T-helper 22 cell (primary cell): Measurements from ENCODE around the gene GTF2F1.
A peak's percentile ranks its signal among the peaks of the same experiment; 100 is the strongest.
"Not testable (repeated sequence)": the region's sequence is repeated elsewhere in the genome, so short reads cannot be mapped to it uniquely, and the experiment has no call there.

Experiments
- DNase-seq: peaks from one replicate; pipeline ENCODE4 v3.0.0-alpha.2; 2020; ENCODE audit warnings: low read depth

Gene GTF2F1, protein sequence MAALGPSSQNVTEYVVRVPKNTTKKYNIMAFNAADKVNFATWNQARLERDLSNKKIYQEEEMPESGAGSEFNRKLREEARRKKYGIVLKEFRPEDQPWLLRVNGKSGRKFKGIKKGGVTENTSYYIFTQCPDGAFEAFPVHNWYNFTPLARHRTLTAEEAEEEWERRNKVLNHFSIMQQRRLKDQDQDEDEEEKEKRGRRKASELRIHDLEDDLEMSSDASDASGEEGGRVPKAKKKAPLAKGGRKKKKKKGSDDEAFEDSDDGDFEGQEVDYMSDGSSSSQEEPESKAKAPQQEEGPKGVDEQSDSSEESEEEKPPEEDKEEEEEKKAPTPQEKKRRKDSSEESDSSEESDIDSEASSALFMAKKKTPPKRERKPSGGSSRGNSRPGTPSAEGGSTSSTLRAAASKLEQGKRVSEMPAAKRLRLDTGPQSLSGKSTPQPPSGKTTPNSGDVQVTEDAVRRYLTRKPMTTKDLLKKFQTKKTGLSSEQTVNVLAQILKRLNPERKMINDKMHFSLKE

DNA sequence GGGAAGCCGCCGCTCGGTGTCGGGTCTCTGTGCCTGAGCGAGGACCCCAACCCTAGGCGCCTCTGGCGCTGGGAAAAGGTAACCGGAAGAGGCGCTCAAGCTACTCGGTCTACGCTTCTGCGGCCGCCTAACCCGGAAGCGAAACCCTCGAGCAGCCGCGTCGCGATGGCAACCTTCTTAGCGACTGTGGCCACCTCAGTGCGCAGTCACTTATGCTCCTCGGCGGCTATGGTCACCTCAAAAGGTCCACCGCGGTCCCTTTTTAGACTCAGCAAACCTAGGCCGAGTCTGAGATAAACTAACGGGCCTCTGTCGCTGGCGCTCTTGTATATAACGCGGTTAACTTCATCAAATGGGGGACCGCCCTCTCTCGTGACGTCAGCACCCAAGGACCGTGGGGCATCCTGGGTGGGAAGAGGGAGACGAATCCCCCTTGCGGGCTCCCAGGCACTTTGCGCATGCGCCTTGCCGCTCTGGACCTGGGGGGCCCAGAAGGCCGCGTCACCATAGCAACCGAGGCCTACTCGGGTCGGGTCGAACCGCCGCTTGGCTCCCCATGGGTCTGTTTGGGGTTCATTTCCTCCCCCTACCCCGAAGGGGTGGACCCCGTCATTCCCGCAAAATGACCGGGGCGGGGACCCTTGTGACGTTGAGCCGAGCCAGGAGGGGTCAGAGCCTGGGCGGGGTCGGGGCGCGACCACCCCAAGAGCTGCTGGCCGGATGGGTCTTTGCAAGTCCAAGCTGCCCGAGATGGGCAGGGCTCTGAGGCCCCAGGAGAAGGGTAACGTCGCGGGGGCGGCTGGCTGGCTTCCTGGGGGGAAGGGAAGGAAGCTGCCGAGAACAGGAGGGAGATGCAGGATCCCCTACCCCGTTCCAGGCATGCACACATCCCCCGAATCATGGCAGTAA is at the start of gene GTF2F1:
GTF2F1 (minus strand) TSS at position 91 of the 909 bp plus-strand sequence. CDS start 169 bp downstream, outside the sequence.
- DNase-seq: peak; percentile 91

DNA sequence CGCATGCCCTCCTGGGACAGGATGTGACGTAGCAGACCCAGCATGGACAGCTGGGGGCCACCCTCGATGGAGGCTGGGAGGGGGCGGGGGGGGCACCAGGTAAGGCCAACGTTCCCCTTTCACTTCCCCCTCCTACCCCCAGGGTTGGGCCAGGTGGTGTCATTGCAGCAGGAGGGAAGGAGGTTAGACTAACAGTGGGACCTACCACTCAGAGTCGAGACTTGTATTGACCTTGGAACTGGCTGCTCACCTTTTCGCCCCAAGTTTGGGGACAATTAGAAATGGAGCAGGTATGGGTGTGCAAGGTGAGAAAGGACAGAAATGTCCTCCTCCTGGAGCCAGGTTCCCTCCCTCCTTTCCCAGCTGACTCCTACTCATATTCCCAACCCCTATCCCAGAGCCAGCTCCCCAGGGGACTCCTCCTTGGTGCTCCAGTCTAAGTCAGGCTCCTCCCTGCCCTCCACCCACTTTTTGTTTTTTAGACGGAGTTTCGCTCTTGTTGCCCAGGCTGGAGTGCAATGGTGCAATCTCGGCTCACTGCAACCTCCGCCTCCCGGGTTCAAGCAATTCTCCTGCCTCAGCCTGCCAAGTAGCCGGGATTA is 49.2 kb upstream of the GTF2F1 start:
- DNase-seq: no peak

DNA sequence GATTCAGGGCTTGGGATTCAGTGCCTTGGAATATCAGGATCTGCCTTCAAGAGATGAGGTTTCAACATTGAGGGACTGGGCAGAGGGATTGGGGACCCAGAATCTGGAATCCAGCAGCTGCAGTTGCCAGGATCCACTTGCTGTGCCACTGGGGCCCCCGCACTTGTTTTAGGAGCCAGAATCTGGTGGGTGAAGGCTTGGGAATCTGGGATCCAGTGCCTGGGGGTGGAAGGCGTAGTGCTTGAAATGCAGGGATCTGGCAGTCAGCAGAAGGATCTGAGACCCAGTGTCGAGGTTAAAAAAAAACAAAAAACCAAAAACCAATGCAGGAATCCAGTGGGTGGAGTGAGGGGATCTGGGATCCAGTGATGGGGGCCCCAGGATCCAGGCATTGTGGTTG is 47.9 kb upstream of the GTF2F1 start:
- DNase-seq: no peak

DNA sequence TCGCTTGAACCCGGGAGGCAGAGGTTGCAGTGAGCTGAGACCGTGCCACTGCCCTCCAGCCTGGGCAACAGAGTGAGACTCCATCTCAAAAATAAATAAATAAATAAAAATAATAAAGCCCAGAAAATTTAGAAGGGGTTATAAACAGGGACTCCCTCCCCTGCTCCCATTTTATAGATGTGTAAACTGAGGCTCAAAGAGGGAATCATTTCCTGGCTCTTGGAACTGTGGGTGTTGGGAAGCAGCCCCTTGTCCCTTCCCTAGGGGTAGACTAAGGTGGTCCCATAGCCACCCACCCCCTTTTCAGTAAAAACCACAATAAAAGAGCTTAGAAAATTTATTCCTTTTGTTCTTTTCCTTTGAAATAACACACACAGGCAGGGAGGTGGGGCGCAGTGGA is 46.8 kb upstream of the GTF2F1 start:
- no peak for DNase-seq

DNA sequence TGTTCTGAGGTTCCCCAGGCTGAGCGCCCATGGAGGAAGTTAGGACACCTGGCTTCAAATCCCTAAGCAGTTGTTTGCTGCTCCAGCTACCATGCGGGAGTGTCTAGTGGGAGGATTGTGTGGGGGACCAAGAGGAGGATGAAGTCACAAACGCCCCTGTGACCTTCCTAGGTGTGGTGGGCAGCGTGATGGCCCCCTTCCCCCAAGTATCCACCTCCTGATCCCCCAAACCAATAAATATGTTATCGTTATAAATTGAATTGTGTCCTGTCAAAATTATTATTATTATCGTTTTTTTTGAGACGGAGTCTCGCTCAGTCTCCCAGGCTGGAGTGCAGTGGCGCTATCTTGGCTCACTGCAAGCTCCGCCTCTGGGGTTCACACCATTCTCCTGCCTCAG is 40.7 kb upstream of the GTF2F1 start, which contains the start of gene SLC25A41:
SLC25A41 (minus strand) TSS at position 101 of the 400 bp plus-strand sequence; CDS start at position 31, 70 bp downstream.
- no peak for DNase-seq

DNA sequence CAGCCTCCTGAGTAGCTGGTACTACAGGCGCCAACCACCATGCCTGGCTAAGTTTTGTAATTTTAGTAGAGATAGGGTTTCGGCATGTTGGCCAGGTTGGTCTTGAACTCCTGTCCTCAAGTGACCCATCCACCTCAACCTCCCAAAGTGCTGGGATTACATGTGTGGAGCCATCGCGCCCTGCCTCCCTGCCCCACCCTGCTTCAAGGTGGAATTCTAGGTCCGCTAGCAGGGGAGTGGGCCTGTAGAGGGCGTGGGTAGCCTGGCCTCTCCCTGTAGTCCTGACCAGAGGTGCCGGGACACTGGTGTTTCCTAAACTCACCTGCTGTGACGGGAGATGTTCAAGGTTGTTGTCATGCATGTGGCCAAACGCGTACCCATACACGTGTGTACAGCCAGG is 40.2 kb upstream of the GTF2F1 start:
- no peak for DNase-seq

DNA sequence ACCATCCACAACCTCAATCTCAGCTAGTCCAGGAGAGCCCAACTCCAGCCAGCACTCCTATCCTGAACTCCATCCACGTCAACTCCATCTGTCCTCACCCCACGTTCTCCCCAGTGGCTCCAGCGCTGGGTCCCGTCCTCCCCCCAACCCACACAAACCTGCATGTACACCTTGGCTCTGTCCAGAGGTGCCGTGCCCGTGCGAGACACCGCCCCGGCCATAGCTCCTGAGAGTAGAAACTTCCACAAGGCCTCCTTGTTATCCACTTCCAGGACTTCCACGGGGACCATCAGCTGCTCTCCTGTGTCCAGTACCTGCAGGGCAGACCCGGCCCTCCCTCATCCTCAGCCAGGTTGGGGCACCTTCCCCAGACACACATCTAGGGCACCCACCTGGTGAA is 38.9 kb upstream of the GTF2F1 start:
- no peak for DNase-seq

DNA sequence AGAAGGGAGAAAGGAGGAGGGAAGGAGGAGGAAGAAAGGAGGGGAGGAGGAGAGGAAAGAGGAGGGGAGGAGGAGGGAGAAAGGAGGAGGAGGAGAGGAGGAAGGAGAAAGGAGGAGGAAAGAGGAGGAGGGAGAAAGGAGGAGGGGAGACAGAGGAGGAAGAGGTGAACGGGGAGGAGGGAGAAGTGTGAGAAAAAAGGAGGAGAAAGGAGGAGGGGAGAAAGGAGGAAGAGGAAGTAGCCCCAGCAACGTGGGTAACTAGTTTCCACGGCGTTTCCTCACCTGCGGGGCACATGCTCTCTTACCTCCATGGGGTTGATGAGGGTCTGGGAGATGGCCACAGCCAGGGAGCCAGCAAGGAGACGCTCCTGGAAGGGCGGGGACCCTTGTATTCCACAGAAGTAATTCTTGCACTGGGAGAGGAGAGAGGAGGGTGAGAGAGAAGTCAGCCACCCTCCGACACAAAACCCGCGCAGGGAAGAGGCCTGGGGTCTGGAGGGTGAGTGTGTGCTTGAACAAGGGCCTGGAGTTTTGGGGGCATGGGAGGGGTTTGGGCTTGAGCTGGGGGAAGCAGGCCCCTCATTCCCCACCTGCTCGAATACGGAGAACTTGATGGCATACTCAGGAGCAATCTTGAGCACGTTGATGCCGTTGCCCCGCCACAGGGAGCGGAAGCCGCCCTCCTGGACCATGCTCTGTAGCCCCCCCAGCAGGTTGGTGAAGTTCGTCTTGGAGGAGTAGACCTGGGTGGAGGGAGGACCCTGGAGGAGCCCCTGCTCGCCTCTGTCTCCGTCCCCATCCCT is 36.7 kb upstream of the GTF2F1 start:
- no peak for DNase-seq

DNA sequence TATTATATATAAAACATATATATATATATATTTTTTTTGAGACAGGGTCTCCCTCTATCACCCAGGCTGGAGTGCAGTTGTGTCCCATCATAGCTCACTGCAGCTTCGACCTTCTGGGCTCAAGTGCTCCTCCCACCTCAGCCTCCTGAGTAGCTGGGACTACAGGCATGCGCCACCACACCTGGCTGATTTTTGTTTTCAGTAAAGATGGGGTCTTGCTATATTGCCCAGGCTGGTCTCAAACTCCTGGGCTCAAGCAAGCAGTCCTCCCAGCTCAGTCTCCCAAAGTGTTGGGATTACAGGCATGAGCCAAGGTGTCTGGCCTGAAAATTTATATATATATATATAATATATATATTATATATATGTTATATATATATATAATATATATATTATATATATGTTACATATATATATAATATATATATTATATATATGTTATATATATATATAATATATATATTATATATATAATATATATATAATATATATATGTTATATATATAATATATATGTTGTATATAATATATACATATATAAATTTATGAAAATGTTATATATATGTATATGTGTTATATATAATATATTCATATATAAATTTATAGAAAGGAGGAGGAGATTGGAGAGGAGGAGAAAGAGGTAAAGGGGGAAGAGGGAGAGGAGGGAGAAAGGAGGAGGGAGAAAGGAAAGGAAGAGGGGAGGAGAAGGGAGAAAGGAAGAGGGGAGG is 35.9 kb upstream of the GTF2F1 start:
- DNase-seq: not testable (repeated sequence)

DNA sequence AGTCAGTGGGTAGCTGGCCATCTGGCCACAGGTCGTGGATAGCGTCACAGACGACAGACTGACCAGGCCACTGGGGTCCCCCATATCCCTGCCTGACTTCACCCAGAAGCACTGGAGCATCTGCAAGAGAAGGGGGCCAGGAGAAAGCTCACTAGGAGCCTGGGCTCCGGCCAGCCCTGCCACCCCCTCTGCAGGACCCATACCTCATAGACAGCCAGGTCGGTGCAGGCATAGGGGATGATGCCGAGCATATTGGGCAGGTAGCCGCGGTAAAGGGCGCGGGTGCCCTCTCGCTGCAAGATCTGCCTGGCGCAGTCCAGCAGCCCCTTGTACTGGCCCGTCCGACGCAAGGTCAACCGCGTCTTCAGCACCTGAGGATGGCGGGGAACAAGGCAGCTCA is 34.2 kb upstream of the GTF2F1 start:
- no peak for DNase-seq

DNA sequence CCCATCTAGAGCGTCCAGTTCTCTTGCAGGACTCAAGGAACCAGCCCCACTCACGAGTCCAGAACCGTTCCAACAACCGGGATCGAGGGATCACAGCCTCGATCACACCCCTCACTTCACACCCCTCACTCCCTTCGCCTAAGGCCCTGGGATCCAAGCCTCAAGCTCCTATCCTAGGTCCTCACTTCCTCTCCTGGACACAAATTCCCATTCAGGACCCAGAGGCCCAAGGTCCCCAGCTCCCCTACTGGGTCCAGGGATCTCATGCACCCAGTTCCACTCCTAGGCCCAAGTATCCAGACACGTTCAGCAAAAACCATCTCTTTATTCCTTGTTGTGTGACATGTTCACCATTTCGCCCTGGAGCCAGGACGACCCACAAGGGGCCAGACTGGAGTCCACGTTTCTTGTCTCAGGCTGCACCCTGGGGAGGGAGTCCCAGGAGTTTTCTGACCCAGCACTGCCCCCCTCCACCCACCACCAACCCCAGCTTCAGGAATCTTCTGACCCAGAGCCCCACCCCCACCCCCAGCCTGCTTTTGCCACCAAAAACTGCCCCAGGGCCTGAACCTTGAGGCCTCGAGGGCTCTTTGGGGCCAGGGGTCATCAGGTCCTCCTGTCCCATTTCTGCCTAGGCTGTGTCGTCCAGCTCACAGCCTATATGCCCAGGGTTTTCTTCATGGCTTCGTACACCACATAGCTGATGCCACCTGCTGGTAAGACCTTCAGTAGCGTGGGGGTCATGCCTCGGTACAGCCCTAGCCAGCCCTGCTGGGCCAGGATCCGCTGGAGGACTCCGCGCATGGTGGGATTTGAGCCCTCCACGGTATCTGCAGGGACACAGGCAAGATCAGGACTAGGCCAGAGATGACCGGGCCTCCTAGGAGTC is 33.0 kb upstream of the GTF2F1 start:
- DNase-seq: no peak

DNA sequence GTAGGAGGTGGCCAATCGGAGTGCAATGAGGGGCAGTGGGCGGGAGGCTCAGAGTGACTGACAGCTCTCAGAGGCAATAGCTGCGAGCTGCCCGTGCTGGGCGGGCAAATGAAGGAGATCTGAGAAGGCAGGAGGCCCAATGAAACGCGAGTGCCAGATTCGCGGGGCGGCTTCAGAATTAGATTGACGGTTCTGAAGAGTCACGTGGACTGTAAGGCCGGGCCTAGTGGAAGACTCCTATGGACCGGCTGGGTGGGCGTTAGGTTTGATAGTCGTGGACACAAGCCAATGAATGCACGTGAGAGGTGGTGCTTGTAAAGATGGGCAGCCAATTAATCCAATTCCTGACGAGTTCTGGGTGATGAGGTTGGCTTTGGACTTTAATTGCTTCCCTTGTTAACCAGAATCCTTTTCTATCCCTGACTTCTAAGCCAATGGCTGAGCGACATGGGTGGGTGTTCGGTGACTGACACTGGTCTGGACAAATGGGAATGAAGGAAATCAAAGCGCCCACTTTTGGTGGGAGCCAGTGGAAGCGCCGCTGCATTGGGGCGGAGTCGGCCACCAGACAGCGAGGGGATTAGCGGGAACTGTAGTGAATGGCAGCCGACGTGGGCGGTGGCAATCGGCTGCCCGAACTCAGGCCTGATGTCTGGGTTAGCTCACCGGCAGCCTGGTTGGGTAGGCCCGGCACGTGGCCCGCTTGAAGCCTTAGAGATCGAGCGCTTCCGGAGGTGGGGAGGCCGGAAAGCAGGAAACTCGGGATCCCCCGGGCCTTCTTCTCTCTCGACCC is 32.2 kb upstream of the GTF2F1 start:
- DNase-seq: peak; percentile 99

DNA sequence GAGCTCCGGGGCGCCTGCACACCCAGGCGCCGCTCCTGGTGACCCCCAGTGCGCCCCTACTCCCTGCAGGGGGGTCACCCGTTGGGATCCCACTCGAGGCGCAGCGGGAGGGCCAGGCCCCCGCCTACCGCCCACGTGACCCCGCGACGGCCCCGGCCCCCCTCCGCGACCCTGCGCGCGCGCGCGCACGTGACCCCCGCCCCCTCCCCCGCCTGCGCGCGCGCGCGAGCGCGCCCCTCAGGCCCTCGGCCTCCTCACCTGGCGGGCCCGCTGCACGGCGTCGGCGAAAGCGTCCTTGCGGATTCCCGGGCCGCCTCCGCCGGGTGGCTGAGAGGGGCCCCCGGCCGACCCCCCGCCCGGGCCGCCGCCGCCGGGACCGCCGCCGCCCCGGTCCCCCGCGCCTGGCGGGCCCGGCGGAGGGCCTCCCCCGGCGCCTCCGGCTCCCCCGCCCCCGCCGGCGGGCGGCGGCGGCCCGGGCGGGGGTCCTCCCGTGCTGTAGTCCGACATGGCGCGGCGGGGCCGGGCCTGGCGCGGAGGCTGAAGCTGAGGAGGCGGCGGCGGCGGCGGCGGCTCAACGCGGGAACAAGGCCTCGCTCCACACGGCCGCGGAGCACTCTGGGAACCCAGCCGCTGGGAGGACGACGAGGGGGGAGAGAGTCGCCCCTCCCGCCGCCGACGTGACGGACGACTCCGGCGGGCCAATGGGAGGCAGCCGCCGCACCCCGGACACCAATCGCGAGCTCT is 31.4 kb upstream of the GTF2F1 start, which contains the start of gene KHSRP:
KHSRP (minus strand) TSS at position 617 of the 744 bp plus-strand sequence; CDS start at position 507, 110 bp downstream.
- DNase-seq: peak; percentile 16

DNA sequence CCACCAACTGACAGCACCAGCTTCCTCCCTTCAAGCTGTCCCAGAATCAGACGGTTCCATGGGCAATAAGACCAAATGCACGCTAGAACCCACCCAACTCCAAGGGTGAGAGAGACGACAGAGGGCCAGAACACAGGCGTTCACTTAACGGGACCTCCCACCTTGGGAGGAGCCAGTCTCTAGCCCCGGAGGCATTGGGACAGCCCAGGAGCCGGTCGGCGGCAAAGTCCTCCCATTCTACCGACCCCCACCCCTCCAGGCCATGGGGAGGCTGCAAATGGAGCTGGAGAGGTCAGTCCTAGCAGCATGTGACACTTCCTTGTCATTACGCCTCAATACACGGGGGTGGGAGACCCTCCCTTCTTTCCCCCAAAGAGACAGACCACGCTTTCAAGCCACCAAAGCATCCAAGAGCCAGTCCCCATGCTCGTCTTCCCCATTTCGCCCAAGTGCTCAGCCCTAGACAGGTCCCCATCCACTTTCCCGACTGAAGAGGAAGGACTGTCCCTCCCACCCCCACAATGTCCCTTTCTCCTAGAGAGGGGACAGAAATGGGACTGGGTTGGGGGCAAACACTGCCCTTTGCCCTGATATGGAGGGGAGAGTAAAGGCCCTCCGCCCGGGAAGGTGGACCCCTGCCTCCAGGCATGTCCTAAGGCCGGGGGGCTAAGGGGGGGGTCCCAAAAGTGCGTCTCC is 30.7 kb upstream of the GTF2F1 start:
- DNase-seq: no peak

DNA sequence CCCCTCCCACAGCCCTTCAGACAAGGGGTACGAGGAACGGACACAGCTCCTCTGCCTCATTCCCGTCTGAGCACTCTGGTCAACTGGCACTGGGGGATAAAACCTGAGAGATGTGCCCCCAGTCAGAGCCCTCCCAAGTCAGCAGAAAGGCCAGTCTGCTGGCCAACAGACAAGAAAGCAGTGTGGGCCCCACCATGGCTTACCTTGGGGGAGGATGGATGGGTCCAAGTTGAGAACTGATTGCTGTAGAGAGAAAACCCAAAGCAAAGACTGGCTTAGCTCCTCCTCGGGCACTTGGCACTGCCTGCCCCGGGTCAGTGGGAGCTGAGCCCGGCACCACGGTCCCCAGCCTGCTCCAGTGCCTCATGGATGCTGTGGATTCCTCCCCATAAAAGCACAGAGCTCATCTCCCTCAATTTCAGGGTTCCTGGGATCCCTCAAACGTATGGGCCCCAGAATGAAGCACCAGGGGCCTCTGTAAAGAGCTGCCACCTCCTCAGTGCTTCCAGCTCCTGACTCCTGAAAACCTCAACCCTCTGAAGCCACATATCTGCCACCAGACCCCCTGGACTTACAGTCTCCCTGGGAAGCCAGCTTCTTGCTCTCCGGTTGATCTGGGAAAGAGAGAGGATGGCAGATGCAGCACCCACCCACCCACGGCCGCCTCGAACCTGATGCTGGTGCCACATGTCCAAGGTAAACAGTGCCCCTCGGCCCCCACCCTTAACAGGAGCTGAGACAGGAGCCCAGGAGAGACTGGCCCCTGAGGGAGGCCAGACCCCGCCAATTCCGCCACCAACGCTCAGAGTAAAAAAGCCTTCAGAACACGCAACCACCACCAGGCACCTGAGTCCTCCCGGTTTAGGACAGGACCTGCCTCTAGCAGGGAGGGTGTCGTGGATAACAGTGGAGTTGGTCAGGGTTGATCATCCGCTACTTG is 28.4 kb upstream of the GTF2F1 start:
- no peak for DNase-seq

DNA sequence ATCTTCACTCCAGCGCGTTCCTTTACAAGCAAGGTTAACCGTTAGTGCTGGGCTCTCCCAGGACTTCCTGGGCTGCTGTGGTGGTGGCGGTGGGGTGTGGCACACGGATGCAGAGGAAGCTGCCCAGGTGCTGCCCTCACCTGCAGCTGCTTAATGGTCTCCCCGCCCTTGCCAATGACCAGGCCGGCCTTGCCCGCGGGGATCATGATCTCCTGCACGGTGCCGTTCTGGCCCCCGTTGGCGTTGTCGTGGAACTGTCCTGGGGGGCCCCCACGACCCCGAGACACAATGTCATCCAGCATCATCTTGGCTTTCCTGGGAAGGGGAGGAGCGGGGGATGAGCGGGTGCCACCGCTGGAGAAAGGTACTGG is 25.6 kb upstream of the GTF2F1 start:
- no peak for DNase-seq
